MM.1S (cell line): Measurements from ENCODE around the gene ZIC2.
A peak's percentile ranks its signal among the peaks of the same experiment; 100 is the strongest.

Experiments
- DNase-seq: peaks from one replicate; pipeline ENCODE4 v3.0.0-alpha.2; 2015
- H2AFZ ChIP-seq: fragments of 300-600 bp; sonication (generic); 2 replicates; pipeline ENCODE4 v1.6.0; 2016; ENCODE audit warnings: antibody characterized with exemption, low read length
- H3F3A ChIP-seq: fragments of 300-600 bp; sonication (generic); 2 replicates; pipeline ENCODE4 v1.6.1; 2016; ENCODE audit warnings: mild to moderate bottlenecking, antibody characterized with exemption, low read length, moderate library complexity, mixed read lengths; ENCODE audit not compliant: insufficient read depth
- H3K27ac ChIP-seq: fragments of 300-600 bp; sonication (generic); 2 replicates; pipeline ENCODE4 v1.5.1; 2016; ENCODE audit warnings: mild to moderate bottlenecking, low read length
- H3K27me3 ChIP-seq: fragments of 300-600 bp; sonication (generic); replicated peaks from 2 replicates; pipeline ENCODE4 v1.6.0; 2016; ENCODE audit warnings: low read length; ENCODE audit not compliant: insufficient read depth
- H3K36me3 ChIP-seq: fragments of 300-600 bp; sonication (generic); replicated peaks from 2 replicates; pipeline ENCODE4 v1.6.1; 2016; ENCODE audit warnings: mild to moderate bottlenecking, low read length, mixed read lengths; ENCODE audit not compliant: insufficient read depth
- H3K4me1 ChIP-seq: fragments of 300-600 bp; sonication (generic); 2 replicates; pipeline ENCODE4 v1.6.1; 2016; ENCODE audit warnings: low read length, mixed read lengths
- H3K4me2 ChIP-seq: fragments of 300-600 bp; sonication (generic); 2 replicates; pipeline ENCODE4 v1.6.0; 2016; ENCODE audit warnings: low read depth, low read length
- H3K4me3 ChIP-seq: fragments of 300-600 bp; sonication (generic); 2 replicates; pipeline ENCODE4 v1.5.1; 2016; ENCODE audit warnings: low read length, mixed read lengths
- H3K79me2 ChIP-seq: fragments of 300-600 bp; sonication (generic); 2 replicates; pipeline ENCODE4 v1.6.1; 2016; ENCODE audit warnings: mixed run types, low read length, mixed read lengths
- H3K9ac ChIP-seq: fragments of 300-600 bp; sonication (generic); 2 replicates; pipeline ENCODE4 v1.6.1; 2016; ENCODE audit warnings: low read length, mixed read lengths
- H3K9me2 ChIP-seq: fragments of 300-600 bp; sonication (generic); replicated peaks from 2 replicates; pipeline ENCODE4 v1.6.1; 2016; ENCODE audit warnings: mild to moderate bottlenecking, low read length, mixed read lengths; ENCODE audit not compliant: insufficient read depth
- H3K9me3 ChIP-seq: fragments of 300-600 bp; sonication (generic); replicated peaks from 2 replicates; pipeline ENCODE4 v1.6.1; 2016; ENCODE audit warnings: mild to moderate bottlenecking, low read length, mixed read lengths; ENCODE audit not compliant: insufficient read depth
- H4K20me1 ChIP-seq: fragments of 300-600 bp; sonication (generic); 2 replicates; pipeline ENCODE4 v1.6.1; 2016; ENCODE audit warnings: mild to moderate bottlenecking, low read length, moderate library complexity, mixed read lengths; ENCODE audit not compliant: insufficient read depth
- CTCF ChIP-seq: fragments of 300-600 bp; sonication (generic); IDR thresholded peaks from 2 replicates; pipeline ENCODE4 v1.5.1; 2016; ENCODE audit warnings: antibody characterized with exemption, low read length, mixed read lengths
- EZH2 ChIP-seq: fragments of 300-600 bp; sonication (generic); optimal IDR thresholded peaks from 2 replicates; pipeline ENCODE3; 2017; ENCODE audit warnings: low read depth, mild to moderate bottlenecking, antibody characterized with exemption, low read length, mixed read lengths
- EZH2phosphoT487 ChIP-seq: fragments of 300-600 bp; sonication (generic); IDR thresholded peaks from 2 replicates; pipeline ENCODE4 v1.6.1; 2018; ENCODE audit warnings: antibody characterized with exemption, low read length

ZIC2 gene

DNA sequence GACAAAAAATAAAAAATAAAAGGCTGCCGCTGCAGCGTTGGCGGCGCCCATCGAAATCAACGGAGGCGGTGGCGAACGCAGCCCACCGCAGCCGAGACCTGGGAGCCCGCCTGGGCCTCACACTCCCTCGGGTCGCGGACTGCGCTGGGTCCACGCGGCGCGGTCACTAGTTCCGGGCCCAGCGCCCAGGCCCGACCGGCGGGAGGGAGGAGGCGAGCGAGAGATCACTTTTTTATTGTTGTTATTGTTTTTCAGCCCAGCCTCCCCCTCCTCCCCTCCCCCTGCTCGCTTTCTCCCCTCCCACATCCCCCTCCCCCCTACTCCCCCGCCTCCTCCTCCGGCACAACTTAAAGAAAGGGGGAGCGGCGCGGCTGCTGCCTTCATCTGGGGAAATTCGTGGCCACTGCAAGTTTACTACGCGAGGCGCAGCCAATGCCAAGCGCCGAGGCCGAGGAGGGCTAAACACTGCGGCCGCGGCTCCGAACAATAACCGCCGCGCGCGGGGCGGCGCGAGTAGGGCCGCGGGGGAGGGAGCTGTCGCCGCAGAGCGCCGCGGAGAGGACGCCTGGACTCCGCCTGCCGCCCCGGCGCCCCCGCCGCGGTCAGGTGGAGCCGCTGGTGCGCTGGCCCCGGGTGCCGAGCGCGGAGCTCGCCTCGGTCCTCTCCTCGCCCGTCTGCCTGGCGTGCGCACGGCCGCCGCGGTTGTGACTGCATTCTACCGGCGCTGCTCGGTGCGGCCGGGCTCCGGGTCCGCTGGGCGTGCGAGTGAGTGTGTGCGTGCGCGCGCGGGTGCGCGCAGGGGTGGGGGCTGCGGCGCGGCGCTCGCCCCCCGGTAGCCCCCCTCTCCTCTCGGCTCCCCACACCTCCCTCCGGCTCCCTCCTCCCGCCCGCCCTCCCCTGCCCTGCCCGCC is 505 bp upstream of the ZIC2 start:
- Histone ChIP-seq H3K9me3 (no peaks in the 10 kb centered on the region), H3K9ac (peak overlapping the region; percentile 51; the same call in 1 of the 2 replicates), H3K4me2 (peak overlapping the region; percentile 81), H4K20me1 (no peaks in the 10 kb centered on the region), H3K27ac (no peak overlapping the region), H2AFZ (peak overlapping the region; percentile 83; the same call in 1 of the 2 replicates), H3K4me3 (peak overlapping the region; percentile 77), H3K79me2 (no peaks in the 10 kb centered on the region), H3K27me3 (peaks cover 10% of the 10 kb centered on the region; the same call in 1 of the 2 replicates), H3K9me2 (no peaks in the 10 kb centered on the region), H3K4me1 (no peaks in the 10 kb centered on the region), H3F3A (no peaks in the 10 kb centered on the region), H3K36me3 (no peaks in the 10 kb centered on the region)
- TF ChIP-seq CTCF, result no peak
- no peak for TF ChIP-seq EZH2
- TF ChIP-seq EZH2phosphoT487, result no peak
- DNase-seq, result peak; percentile 61

GRCh38 chr13:99982036-99982730 is 599 bp downstream of the ZIC2 start:
- peaks cover 12% of the 10 kb centered on the region; the same call in 1 of the 2 replicates for H3K27me3 ChIP-seq
- H3K4me1 ChIP-seq, result no peaks in the 10 kb centered on the region
- H3K4me2 ChIP-seq, result no peak overlapping the region
- no peak overlapping the region for H3K27ac ChIP-seq
- no peaks in the 10 kb centered on the region for H4K20me1 ChIP-seq
- no peak overlapping the region for H3K9ac ChIP-seq
- TF ChIP-seq CTCF (no peak), EZH2phosphoT487 (no peak)
- H3F3A ChIP-seq, result no peaks in the 10 kb centered on the region
- H2AFZ ChIP-seq, result no peak overlapping the region
- no peak overlapping the region for H3K4me3 ChIP-seq
- no peaks in the 10 kb centered on the region for H3K9me2 ChIP-seq
- H3K79me2 ChIP-seq, result no peaks in the 10 kb centered on the region
- no peaks in the 10 kb centered on the region for H3K36me3 ChIP-seq
- no peak for DNase-seq
- H3K9me3 ChIP-seq, result no peaks in the 10 kb centered on the region

- Histone ChIP-seq H2AFZ (no peak overlapping the region), H3K27ac (no peak overlapping the region), H3K27me3 (peaks cover 17% of the 10 kb centered on the region; the same call in 1 of the 2 replicates), H3K9me3 (no peaks in the 10 kb centered on the region), H3K9ac (no peak overlapping the region), H3K9me2 (no peaks in the 10 kb centered on the region), H3K4me3 (no peak overlapping the region), H3K36me3 (no peaks in the 10 kb centered on the region), H4K20me1 (no peaks in the 10 kb centered on the region), H3K4me1 (no peaks in the 10 kb centered on the region), H3F3A (no peaks in the 10 kb centered on the region), H3K4me2 (no peak overlapping the region), H3K79me2 (no peaks in the 10 kb centered on the region)
- TF ChIP-seq EZH2phosphoT487, result no peak
- DNase-seq, result no peak
Observed at GRCh38 chr13:99982731-99983498, 1.3 kb downstream of the ZIC2 start.
